Right hindlimb (tissue), 1 donor: ENCODE data around the gene GHITM.
"Not testable (repeated sequence)": the region's sequence is repeated elsewhere in the genome, so short reads cannot be mapped to it uniquely, and the experiment has no call there.

ENCODE experiments used
- DNase-seq: peaks from one replicate; pipeline ENCODE4 v3.0.0-alpha.2; 2018

Gene GHITM, protein sequence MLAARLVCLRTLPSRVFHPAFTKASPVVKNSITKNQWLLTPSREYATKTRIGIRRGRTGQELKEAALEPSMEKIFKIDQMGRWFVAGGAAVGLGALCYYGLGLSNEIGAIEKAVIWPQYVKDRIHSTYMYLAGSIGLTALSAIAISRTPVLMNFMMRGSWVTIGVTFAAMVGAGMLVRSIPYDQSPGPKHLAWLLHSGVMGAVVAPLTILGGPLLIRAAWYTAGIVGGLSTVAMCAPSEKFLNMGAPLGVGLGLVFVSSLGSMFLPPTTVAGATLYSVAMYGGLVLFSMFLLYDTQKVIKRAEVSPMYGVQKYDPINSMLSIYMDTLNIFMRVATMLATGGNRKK

GRCh38 chr10:84139126-84140035 lies at the start of gene GHITM:
Gene GHITM, plus strand, starts transcription at chr10:84139509. Its CDS starts 1,992 bp downstream, at chr10:84141501.
- DNase-seq, result peak; percentile 100

DNA sequence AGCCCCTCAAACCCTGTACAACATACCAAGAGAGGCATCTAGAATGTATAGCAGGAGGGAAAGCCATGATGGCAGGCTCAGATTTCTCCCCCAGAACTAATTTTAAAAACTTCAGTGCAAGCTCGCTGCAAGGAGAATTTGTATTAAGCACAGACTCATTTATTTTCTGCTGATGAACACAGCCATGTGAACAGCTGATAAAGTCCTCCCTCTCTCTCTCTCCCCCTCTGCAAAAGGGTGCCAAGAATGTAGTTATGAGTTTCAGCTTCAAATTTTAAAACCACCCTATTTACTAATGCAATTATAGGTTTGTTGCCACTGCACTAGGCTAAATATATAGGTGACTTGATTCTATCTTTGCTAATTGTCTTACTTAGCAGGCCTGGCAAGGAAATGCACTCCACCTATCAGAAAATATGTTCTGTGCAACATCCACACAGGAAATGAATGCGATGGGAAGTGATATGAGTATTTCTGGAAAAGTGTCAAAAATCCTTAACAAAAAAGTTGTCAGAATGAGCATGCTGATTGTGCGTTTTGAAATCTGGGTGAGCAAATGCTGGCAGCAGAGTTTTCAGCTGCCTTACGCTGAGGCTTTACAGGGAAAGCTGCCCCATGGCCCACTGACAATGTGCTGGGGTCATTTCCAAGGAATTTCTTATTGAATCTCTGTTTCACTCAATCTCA lies 43.4 kb upstream of the GHITM start:
- peak; percentile 45 for DNase-seq

GRCh38 chr10:84097787-84098353 lies 41.4 kb upstream of the GHITM start:
- DNase-seq, result no peak

- DNase-seq, result no peak
Observed at GRCh38 chr10:84098667-84099066, 40.6 kb upstream of the GHITM start.

- DNase-seq, result no peak
Observed at GRCh38 chr10:84101042-84101441, 38.3 kb upstream of the GHITM start.

DNA sequence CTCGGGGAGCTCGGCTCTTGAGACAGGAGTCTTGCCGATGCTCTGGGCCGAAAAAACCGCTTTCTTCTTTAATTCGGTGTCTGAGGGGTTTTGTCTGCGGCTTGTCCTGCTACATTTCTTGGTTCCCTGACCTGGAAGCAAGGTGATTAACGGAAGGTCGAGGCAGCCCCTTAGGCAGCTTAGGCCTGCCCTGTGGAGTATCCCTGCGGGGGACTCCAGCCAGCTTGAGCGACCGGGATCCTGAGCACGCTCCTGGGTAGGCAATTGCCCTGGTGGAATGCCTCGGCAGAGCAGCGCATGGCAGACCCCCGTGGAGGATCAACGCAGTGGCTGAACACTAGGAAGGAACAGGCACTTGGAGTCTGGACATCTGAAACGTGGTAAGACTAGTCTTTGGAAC lies 30.5 kb upstream of the GHITM start:
- DNase-seq, result no peak

DNA sequence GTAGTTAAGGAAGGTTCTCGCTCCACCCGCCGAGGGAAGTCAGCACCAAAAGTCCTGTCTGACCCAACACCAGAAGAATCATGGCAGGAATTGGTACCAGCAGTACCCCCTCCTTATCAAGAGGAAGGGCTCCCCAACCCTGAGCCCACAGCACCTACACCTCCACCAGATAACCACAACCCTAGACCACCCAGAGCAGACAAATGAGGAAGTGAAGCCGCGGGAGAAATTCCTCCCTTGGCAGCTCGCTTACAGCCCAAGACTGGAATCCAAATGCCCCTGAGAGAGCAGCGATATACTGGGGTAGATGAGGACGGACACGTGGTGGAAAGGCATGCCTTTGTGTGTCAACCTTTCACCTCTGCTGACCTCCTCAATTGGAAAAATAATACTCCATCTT lies 29.5 kb upstream of the GHITM start:
- DNase-seq, result not testable (repeated sequence)

GRCh38 chr10:84113468-84113867 lies 25.8 kb upstream of the GHITM start:
- not testable (repeated sequence) for DNase-seq

- DNase-seq, result no peak
Observed at GRCh38 chr10:84114088-84114667, 25.1 kb upstream of the GHITM start.

GRCh38 chr10:84117204-84117603 lies 22.1 kb upstream of the GHITM start:
- DNase-seq, result not testable (repeated sequence)

DNA sequence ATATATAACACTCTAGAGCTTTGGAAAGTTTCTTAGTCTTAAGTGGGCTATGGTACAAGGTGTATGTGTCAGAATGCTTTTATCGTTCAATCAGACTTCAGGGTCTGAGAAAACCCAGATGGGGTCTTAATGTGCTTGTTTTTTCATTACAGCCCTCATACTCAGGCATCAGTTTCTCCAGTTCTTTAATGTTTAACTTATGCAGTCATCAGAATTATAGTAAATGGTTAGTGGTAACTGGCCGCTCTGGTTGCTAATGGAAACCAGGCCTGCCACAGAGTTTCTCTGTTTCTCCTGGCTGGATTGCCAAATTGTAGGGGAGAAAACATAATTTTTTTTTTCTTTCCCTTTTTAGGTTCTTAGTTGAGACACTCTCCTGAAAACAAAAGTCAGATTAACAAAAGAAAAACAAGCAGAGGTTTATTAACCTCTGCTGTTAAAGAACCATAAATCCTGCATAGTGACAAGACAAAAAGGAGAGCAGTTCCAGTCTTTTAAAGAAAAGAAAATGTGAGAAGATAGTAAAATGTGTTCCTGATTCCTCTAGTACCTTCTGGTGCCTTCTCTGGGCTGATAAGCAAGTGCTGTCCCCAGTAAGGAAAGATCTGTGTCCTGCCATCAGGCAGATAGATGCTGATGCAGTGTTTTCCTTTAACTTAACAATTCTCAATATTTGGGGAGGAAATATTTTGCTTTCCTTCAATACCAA lies 21.5 kb upstream of the GHITM start:
- no peak for DNase-seq

GRCh38 chr10:84118395-84119006 lies 20.8 kb upstream of the GHITM start:
- no peak for DNase-seq

DNA sequence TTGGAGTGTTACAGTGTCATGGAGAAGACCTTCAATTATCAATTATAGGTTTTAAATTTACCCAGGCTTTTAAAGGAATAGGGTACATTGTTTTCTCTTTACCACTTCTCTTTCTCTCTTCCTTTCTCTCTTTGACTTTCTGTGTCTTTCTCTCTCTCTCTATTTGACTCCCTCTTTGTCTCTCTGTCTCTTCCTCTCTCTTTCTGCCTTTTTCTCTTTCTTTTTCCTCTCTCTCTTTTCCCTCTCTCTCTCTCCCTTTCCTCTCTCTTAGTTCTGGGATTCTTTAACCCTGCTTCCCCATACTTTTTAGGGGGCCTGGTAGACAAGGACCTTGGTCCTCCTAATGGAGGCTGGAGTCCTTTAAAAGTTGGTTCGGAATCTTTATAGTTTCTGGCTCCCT lies 15.9 kb upstream of the GHITM start:
- DNase-seq, result no peak

DNA sequence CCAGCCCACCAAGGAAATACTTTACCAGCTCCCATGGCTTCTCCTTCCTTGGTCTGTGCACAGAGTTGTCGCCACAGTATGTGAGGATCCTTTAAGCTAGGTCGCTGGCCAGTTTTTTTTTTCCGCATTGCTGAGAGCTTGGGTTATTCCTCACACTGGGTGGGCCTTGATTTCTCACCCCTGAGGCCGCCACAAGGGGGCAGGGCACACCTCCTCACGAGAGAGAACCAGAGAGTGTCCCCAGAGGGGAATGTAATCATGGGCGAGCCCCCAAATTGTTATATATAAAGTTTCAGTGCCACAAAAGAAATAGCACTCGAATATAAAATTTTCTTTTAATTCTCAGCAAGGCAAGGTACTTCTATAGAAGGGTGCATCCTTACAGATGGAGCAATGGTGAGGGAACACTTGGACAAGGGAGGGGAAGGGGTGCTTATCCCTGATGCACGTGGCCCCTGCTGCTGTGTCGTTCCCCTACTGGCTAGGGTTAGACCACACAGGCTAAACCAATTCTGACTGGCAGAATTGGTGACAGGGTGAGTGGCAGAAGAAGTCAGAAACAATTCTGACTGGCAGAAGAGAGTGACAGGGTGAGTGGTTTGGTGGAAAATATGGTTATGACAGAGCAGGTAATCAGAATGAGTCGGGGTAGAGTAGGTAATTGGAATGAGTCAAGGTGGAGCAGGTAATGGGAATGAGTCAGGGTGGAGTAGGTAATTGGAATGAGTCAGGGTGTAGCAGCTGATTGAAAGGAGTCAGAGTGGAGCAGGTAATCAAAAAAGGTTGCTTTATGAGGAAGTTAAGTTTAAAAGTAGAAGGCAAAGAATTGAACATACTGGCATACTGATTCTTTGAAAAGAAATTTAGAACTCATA lies 13.2 kb upstream of the GHITM start:
- DNase-seq, result not testable (repeated sequence)

GRCh38 chr10:84126785-84127167 lies 12.5 kb upstream of the GHITM start:
- no peak for DNase-seq

DNA sequence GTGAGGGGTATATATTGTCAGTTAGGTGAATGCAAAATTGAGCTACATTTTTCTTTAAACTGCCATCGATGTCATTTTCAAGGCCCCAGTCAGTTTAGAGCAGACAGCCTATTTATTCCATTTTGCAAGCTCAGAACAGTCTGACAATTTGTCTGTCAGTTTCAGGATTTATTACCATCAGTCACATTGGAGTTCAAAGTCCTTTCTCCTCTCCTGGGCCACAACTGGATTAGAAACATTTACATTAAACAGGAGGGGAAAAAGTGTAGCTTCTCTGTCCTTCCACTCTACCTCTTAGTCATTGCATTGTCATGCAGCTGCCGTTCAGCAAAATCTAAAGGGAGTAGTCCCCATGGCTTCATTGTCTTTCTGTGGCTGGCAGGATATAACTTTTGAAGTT lies 3.5 kb upstream of the GHITM start:
- no peak for DNase-seq

DNA sequence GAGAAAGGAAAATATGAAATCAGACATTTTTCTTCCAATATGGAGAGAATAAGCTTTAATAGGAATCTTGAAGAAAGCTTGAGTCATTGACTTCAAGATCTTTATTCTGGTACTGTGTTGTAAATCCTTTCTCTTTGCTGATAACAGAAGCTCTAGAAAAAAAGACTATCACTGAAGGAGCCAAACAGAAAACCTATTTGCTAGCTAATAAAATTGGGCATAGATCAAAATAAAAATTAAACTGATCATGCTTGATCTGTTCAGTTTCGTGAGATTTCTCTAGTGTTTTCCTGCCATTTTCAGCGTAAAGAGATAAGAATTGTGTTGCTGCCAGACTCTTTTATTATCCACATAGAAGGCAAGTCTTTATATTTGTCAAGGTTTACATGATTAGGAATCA lies 1.5 kb upstream of the GHITM start:
- DNase-seq, result no peak

DNA sequence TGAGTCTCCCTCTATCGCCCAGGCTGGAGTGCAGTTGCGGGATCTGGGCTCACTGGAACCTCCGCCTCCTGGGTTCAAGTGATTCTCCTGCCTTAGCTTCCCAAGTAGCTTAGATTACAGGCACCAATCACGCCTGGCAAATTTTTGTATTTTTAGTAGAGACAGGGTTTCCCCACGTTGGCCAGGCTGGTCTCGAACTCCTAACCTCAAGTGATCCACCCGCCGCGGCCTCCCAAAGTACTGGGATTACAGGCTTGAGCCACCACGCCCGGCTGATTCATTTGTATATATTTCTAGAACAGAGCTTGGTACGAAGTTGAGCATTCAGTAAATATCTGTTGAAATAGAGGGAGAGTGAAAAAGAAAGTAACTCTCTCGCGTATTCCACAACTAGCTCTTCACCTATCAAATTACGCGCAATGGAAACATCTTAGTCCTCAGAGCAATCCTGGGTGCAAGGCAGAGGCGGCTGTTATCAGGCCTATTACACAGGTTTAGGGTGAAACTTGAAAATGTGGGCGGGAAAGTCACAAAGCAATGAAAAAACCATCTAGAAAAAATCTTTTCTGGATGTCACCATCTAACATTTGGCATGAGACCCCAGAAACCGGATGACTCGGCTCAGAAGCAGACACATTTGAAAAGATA lies 707 bp upstream of the GHITM start:
- no peak for DNase-seq

DNA sequence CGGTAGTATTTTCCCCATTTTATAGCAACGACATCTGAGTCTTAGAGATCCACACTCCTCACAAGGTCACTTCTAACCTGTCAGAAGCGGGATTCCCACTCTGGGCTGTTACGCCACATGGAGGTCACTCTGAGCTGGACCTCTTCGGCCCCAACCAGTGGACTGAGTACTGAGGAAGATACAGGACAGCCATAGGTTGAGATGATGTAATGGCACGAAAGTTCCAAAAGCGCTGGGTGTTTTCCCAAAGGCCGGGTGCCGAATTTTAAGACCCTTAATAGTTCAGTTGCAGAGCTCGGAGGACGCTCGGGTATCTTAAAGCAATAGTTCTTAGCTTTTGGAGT lies 699 bp downstream of the GHITM start:
- peak; percentile 27 for DNase-seq

GRCh38 chr10:84147347-84147746 lies 8.0 kb downstream of the GHITM start:
- no peak for DNase-seq
